OCI-LY3 (cell line): ENCODE measurements around the gene VASH2.

Experiments used
- CTCF ChIP-seq: fragments of 200-600, 300-600 bp; sonication (generic); IDR thresholded peaks from 2 replicates; pipeline ENCODE4 v1.5.1; 2014; ENCODE audit warnings: antibody characterized with exemption, low read length, low read depth
- EZH2phosphoT487 ChIP-seq: fragments of 200-600 bp; shearing (Covaris generic); IDR thresholded peaks from 2 replicates; pipeline ENCODE4 v1.6.1; 2018; ENCODE audit warnings: antibody characterized with exemption, mixed run types, low read depth

DNA sequence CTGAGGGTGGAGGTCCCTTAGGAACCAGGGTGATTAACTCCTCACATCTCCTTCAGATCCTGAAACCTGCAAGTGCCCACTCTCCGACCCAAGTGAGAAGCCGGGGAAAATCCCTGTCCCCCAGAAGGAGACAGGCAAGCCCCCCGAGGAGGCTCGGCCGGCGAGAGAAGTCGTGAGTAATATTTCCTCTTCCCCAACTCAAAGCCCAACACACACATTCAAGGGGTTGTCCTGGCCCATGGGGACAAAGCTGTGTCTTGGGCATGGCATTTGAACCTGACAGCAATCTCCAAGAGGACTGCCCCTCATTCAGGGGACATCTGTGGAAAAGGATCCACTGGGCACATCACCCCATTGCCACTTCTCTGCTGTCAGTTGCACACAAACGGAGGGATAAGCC is 23.6 kb downstream of the VASH2 start:
- TF ChIP-seq CTCF: no peak
- TF ChIP-seq EZH2phosphoT487: no peak
